Measurements from ENCODE around the gene LRATD1. TPM values are rescaled to one million over a fixed set of nuclear protein-coding genes. Genes with fewer than 3 reads are reported as not detected.

LRATD1 gene
- total and polyA plus RNA-seq, 2 donors (not counting 3 experiments of a cell fraction or from before 2014, with no cell fraction given), result not detected

DNA sequence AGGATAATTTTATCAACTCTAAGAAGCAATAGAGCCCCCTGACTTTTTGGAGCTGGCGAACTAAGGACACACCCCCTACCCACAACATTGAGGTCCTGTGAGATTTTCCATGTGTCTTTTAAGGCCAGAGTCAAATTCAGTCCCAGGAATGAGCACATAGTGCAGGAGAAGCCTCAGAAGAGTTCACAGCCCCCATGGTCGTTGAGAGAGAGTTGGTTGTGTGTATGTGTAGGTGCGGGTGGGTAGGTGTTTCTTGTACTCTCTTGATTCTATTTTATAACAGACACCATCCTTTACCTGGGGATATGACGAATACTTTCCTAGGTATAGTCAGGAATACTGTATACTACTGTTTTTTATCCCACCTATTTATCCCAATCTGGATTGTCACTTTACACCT lies 8.6 kb downstream of the LRATD1 start:
- no TSS peak for BruUV-seq (replicated peaks)
- H3K27ac ChIP-seq (ENCODE audit: insufficient read depth, low read depth, low read length), result no peak overlapping the region
- H3K36me3 ChIP-seq (ENCODE audit: control insufficient read depth in 2 of 2, extremely low read depth in 1 of 2, insufficient read depth in 2 of 2, low read length in 2 of 2), result no peaks in the 10 kb centered on the region
- no peaks in the 10 kb centered on the region for H3K27me3 ChIP-seq (ENCODE audit: control insufficient read depth in 2 of 2, insufficient read depth in 2 of 2, low read length in 2 of 2)
- ChIA-PET CTCF (no interaction called here), POLR2A (no interaction called here)
- H3K9me3 ChIP-seq (replicated peaks; ENCODE audit: control insufficient read depth, insufficient read depth, low read length), result no peaks in the 10 kb centered on the region
- intact Hi-C loops (cut with micrococcal nuclease) (no loop called here), dilution Hi-C loops (cut with MboI; ENCODE audit: extremely low pct_ligation_motif_present, low sequenced_read_pairs) (no loop called here)
- no peaks in the 10 kb centered on the region for H3K4me1 ChIP-seq (ENCODE audit: control insufficient read depth, extremely low read depth, insufficient read depth, low read length)
- no peak overlapping the region for H3K4me3 ChIP-seq (replicated peaks in 1 of 3; ENCODE audit: insufficient read depth in 1 of 3, low read depth in 1 of 3, low read length in 3 of 3)
- H3K4me2 ChIP-seq (ENCODE audit: insufficient read depth, low read length), result no peak overlapping the region
- no peak overlapping the region for H2AFZ ChIP-seq (ENCODE audit: low read depth, low read length)
- no peak for FAIRE-seq
- TF ChIP-seq EZH2 (IDR thresholded peaks at IDR 0.05; ENCODE audit: borderline replicate concordance, low read depth, low read length, severe bottlenecking) (no peak), POLR2AphosphoS5 (IDR thresholded peaks at IDR 0.05; ENCODE audit: insufficient read depth, low read depth, low read length) (no peak), MYC (IDR thresholded peaks at IDR 0.05; ENCODE audit: low read depth, low read length) (no peak), FOS (IDR thresholded peaks at IDR 0.05; ENCODE audit: borderline replicate concordance, insufficient read depth, low read length) (no peak), GATA2 (IDR thresholded peaks at IDR 0.05; ENCODE audit: insufficient read depth, insufficient read length, low read depth, low read length) (no peak), JUN (IDR thresholded peaks at IDR 0.05; ENCODE audit: borderline replicate concordance, insufficient read depth, insufficient read length, low read depth) (no peak)
- TF ChIP-seq, protein P1, sequence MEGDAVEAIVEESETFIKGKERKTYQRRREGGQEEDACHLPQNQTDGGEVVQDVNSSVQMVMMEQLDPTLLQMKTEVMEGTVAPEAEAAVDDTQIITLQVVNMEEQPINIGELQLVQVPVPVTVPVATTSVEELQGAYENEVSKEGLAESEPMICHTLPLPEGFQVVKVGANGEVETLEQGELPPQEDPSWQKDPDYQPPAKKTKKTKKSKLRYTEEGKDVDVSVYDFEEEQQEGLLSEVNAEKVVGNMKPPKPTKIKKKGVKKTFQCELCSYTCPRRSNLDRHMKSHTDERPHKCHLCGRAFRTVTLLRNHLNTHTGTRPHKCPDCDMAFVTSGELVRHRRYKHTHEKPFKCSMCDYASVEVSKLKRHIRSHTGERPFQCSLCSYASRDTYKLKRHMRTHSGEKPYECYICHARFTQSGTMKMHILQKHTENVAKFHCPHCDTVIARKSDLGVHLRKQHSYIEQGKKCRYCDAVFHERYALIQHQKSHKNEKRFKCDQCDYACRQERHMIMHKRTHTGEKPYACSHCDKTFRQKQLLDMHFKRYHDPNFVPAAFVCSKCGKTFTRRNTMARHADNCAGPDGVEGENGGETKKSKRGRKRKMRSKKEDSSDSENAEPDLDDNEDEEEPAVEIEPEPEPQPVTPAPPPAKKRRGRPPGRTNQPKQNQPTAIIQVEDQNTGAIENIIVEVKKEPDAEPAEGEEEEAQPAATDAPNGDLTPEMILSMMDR (IDR thresholded peaks at IDR 0.05; ENCODE audit: extremely low read depth in 1 of 2, insufficient read depth in 1 of 2, low read depth in 1 of 2, low read length in 2 of 2), result no peak
- DNase-seq (ENCODE audit: low read depth, low spot score), result no peak
- H3K9ac ChIP-seq (replicated peaks; ENCODE audit: extremely low read depth, insufficient read depth, low read length), result no peak overlapping the region
- H3K9me1 ChIP-seq (replicated peaks; ENCODE audit: control insufficient read depth, extremely low read depth, insufficient read depth, low read length), result no peaks in the 10 kb centered on the region
- H4K20me1 ChIP-seq (replicated peaks; ENCODE audit: control insufficient read depth, extremely low read depth, insufficient read depth, low read length), result no peaks in the 10 kb centered on the region
- H3K79me2 ChIP-seq (ENCODE audit: control insufficient read depth, insufficient read depth, low read length), result no peaks in the 10 kb centered on the region

Data from endothelial cell of umbilical vein (primary cell).